Stimulated activated CD4-positive, alpha-beta T cell treated with anti-CD3 and anti-CD28 coated beads, Interleukin-1b, Interleukin-23, amount 100 ng/mL, for 4 hours (primary cell): ENCODE measurements around the gene LMAN1L.

Experiments
- DNase-seq, 2 donors: peaks; one replicate each; pipeline ENCODE4 v3.0.0-alpha.2; 2020; ENCODE audit warnings: low read depth in 2 of 2

Gene LMAN1L

DNA sequence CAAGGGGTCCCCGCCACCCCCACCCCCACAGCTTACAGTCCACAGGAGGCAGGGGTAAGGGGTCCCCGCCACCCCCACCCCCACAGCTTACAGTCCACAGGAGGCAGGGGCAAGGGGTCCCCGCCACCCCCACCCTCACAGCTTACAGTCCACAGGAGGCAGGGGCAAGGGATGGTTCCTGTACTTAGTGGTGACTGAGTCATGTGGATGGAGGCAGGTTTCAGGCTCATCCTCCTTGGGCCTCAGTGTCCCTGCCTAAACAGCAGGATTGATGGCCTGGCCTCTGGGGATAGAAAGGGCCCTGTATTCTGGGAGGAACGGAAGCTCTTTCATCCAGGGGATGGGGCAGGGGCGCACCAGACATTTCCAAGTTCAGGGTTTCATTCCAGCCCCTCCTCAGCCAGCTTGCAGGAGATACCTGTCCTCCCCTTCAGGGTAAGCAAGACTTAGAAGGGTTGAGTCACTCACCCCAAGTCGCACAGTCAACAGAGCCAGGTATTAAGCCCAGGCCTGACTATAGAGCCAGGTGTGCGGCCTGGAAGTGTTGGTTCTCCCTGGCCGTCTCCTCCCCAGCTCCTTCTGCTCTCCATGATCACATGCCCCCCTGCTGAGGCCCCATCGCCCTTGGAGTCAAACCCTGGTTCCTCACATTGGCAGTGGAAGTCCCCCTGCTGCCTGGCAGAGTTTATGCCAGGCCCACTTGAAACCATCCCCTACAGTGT lies 18.2 kb upstream of the LMAN1L start:
- no peak for DNase-seq

DNA sequence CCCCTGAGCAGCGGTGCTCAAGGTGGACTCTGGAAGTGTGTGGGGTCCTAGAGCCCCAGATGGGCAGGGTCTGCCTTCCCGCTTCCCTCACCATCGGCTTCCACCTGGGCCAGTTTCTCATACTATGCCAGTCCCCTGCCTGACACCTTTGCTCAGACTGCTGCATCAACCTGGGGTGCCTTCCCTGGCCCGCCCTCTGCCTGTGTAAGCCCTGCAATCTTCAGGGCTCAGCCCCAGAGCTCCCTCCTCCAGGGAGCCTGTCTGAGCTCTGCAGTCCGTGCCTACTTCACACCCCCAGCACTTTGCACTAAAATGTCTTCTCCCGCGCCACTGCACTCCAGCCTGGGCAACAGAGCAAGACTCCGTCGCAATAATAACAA lies 17.7 kb upstream of the LMAN1L start:
- DNase-seq = no peak

DNA sequence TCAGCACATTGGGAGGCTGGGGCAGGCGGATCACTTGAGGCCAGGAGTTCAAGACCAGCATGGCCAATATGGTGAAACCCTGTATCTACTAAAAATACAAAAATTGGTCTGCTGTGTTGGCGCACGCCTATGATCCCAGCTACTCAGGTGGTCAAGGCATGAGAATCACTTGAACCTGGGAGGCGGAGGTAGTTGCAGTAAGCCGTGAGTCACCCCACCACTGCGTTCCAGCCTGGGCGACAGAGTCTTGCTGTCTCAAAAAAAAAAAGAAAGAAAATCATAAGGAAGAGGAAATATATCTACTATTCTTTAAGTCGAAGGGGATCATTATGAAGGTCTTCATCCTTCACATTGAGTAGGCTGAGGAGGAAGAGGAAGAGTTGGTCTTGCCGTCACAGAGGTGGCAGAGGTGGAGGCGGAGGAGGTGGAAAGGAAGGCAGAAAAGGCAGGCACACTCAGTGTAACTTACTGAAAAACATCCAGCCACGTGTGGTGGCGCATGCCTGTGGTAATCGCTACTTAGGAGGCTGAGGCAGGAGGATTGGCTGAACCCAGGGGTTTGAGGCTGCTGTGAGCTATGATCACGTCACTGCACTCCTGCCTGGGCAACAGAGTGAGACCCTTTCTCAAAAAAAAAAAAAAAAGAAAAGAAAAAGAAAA lies 16.5 kb upstream of the LMAN1L start:
- no peak for DNase-seq

DNA sequence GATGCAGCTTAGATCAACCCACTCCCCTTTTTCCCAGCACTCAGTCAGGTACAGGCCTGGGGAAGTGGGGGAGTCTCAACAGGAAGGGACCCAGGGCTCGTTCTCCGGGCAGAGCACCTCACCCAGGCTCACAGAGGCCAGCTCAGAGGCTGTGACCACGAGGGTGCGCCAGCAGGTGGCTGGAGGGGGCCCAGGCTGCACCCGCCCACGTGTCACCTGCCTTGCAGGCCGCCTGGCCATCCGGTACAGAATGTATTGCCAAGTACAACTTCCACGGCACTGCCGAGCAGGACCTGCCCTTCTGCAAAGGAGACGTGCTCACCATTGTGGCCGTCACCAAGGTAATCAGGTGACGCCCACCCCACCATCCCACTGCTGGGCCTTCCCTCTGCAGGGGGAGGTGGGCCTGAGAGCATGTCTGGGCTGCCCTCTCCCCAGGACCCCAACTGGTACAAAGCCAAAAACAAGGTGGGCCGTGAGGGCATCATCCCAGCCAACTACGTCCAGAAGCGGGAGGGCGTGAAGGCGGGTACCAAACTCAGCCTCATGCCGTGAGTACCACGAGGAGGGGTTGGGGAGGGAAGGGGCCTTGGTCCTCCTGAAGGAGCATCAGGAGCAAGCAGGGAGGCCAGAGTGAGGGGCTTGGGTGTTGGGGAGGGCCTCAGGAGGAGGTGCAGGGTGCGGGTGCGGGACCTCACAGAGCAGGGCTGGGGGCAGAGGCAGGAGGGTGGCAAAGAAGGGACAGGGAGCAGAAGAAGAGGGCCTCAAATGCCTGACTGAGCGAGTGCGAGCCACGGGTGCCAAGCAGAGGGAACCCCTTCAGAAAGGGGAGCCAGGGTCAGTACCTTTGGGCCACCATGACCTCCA lies 14.0 kb upstream of the LMAN1L start:
- DNase-seq = no peak

DNA sequence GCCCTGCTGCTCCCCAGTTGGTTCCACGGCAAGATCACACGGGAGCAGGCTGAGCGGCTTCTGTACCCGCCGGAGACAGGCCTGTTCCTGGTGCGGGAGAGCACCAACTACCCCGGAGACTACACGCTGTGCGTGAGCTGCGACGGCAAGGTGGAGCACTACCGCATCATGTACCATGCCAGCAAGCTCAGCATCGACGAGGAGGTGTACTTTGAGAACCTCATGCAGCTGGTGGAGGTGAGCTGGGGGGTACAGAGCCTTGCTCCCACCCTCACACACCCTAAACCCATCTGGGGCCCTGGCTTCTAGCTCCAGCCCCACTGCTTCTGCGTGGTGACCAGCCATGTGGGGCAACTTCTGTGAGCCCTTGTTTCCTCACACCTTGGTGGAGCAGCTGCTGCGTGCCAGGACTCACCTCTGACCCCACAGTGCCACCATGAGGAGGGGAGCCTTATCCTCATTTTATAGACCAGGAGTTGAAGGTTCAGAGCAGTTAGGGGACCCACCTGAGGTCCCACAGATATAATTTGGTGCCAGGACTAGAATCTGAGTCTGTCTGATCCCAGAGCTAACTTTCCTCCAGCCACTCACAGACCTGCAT lies 13.3 kb upstream of the LMAN1L start:
- no peak for DNase-seq

DNA sequence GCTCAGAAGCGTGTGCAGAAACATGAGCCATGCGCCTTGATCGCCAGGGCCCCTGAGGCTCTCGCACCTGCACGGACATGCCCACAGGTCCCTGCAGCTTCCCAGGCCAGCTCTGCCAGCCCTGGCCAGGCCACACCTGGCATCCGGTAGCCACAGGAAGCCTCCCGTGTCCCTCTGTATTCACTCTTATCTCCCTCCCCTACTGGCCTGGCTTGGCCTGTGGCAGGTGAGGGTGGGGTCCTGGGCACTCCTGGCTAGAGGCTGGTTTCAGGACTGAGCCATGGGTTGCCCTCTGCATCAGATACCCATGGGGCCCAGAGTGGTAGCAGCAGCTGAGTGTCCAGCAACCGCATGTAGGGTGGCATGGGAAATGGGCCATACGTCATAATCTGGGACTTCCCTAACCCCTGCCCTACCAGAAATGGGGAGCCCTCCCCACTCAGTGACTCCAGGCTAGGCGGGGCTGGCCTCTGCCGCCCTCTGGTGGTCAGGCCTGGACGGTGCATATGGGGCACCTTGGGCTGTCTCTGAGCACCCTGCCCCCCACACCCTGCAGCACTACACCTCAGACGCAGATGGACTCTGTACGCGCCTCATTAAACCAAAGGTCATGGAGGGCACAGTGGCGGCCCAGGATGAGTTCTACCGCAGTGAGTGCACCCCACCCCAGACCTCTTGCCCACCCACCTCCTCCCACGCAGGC lies 12.6 kb upstream of the LMAN1L start:
- DNase-seq = peak; percentile 80 to 82

DNA sequence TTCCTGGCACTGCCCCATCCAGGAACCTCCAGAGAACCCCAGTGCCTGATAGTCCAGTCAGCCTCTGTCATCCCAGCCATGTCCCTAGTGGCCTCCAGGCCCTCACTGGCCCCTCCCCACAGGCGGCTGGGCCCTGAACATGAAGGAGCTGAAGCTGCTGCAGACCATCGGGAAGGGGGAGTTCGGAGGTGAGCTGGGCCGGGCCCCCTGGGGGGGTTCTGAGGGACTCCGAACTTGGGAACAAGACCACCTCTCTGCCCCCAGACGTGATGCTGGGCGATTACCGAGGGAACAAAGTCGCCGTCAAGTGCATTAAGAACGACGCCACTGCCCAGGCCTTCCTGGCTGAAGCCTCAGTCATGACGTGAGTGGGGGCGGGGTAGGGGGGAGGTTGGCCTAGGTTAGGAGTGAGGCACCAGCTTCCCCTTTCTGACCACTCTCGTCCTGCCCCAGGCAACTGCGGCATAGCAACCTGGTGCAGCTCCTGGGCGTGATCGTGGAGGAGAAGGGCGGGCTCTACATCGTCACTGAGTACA lies 12.0 kb upstream of the LMAN1L start:
- no peak for DNase-seq

DNA sequence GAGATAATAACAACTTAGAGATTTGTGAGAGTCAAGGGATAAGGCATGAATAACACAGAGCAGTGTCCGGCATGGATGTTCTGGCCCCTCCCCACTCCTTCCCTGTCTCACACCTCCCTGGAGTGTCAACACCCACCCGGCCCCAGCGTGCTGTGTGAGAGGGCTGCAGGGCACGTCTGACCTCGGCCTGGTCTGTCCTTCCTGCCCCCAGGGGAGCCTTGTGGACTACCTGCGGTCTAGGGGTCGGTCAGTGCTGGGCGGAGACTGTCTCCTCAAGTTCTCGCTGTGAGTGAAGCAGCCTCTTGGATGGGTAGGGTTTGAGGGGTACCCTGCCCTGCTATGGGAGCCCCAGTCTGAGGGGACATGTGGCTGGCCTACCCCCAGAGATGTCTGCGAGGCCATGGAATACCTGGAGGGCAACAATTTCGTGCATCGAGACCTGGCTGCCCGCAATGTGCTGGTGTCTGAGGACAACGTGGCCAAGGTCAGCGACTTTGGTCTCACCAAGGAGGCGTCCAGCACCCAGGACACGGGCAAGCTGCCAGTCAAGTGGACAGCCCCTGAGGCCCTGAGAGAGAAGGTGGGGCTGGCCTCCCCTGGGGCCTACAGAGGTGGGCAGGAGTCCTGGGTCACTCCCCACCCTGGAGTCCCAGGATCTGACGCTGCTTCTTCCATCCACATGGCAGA lies 11.2 kb upstream of the LMAN1L start:
- DNase-seq = no peak

DNA sequence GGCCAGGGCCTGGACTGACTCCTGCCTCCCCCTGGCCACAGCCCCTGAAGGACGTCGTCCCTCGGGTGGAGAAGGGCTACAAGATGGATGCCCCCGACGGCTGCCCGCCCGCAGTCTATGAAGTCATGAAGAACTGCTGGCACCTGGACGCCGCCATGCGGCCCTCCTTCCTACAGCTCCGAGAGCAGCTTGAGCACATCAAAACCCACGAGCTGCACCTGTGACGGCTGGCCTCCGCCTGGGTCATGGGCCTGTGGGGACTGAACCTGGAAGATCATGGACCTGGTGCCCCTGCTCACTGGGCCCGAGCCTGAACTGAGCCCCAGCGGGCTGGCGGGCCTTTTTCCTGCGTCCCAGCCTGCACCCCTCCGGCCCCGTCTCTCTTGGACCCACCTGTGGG lies 10.3 kb upstream of the LMAN1L start:
- no peak for DNase-seq

DNA sequence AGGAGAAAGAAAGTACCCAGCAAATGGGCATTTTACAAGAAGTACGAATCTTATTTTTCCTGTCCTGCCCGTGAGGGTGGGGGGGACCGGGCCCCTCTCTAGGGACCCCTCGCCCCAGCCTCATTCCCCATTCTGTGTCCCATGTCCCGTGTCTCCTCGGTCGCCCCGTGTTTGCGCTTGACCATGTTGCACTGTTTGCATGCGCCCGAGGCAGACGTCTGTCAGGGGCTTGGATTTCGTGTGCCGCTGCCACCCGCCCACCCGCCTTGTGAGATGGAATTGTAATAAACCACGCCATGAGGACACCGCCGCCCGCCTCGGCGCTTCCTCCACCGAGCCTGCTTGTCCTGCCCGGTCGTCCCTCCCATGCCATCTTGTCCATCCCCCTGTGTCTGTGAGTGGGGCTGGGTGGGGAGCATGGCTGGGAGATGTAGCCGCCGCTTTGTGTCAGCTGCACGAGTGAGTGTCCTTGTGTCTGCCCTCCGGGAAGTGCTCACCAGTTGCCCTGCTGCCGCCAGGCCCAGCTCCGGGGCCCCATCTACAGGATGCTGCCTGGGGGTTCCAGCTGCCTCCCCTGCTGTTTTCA lies 9.7 kb upstream of the LMAN1L start:
- no peak for DNase-seq

DNA sequence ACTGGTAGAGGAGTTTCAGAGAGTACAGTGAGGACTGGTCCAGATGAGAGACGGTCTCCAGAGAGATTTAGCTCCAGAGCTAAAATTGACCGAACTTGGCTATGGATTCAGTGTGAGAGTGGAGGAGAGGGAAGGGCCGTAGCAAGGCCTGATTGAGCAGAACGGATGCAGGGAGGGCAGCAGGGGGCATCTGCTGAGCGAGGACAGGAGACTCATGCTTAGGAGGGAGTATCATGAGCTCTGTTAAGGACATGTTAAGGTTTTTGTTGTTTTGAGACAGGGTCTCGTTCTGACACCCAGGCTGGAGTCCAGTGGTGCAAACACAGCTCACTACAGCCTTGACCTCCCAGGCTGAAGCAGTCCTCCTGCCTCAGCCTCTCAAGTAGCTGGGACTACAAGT lies 7.7 kb upstream of the LMAN1L start:
- no peak for DNase-seq

DNA sequence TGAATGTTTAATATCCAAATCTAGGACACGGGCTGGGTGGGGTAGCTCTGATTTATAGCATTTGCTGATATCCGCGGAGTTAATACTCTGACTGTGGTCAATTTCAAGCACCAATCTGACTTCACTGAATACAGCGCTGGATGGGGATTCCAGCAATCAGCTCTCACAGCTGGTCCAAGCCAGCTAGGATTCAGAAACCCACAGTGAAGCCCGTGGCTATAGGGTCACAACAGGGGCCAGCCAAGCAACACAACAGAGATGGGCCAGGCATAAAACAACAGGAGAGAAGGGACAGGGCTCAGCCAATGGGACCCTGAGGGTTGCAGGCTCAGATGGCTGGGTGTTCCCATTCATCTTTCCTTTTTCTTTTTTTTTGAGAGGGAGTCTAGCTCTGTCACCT lies 5.4 kb upstream of the LMAN1L start:
- no peak for DNase-seq

DNA sequence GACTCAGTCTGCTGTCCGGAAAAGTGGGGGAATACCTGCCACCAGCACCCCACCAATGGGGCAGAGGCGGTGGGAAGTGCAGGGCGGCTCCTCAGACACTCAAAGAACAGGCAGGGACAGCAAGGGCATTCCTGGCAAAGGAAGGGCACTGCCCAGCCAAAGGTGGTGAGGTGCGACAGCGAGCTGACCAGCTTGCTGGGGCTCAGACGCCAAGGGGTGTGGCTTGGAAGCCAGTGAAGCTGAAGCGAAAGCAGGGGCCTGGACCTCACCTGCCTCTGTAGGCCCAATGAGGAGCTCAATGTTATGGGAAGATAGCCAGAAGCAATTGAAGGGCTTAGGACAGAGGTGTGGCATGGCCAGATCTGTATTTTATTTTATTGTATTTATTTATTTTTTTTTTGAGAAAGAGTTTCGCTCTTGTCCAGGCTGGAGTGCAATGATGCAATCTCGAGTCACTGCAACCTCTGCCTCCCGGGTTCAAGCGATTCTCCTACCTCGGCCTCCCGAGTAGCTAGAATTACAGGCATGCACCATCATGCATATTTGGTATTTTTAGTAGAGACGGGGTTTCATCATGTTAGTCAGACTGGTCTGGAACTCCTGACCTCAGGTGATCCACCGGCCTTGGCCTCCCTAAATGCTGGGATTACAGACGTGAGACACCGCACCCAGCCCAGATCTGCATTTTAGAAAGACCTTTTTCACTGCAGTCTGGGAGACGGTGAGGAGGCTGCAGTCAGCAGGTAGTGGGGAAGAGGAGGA lies 4.4 kb upstream of the LMAN1L start:
- no peak for DNase-seq

DNA sequence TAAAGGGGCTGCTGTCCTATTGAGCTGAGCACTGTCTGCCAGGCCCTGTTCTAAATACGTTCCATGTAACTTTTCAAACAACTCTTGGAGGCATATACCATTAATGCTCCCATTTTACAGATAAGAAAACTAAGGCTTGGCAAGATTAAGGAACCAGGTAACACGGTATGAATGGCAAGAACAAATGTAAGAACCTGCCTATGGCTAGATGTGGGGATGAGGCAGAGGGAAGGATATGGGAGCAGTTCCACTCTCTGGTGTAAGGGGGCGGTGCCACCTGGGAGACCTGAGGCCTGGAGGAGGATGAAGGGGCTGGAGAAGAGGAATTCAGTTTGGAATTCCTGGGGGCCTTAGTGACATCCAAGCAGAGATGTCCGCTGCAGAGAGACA lies 3.8 kb upstream of the LMAN1L start:
- DNase-seq = no peak

DNA sequence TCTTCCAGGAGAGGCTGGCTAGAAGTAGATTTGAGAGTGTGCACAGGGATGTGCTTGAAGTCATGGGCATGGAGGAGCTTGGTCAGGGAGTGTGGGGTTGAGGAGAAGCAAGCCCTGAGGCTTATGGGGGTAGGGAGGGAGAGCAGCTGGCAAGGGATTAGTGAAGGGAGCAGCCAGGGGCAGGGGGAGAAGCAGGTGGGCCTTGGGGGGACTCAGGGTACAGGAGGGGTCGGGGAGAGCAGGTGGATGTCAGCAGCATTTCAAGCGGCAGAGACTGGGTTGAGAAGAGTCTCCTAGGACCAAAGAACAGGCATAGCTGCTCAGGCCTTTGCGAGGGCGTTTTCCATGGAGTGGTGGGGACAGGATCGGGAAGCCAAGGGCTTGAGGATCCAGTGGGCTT lies 3.4 kb upstream of the LMAN1L start:
- no peak for DNase-seq

DNA sequence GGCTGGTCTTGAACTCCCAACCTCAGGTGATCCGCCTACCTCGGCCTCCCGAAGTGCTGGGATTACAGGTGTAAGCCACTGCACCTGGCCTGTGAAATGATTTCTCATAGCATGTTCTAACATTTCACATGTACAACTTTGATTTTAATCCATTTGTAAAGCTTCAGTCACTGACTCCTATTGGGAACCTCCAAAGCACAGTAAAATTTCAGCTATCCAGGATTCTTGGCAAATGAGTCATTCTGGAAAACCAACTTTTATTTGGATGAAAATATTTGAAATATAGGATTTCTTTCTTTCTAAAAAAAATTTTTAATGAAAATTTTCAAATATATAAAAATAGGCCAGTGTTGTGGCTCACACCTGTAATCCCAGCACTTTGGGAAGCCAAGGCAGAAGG lies 2.7 kb upstream of the LMAN1L start:
- DNase-seq = no peak

DNA sequence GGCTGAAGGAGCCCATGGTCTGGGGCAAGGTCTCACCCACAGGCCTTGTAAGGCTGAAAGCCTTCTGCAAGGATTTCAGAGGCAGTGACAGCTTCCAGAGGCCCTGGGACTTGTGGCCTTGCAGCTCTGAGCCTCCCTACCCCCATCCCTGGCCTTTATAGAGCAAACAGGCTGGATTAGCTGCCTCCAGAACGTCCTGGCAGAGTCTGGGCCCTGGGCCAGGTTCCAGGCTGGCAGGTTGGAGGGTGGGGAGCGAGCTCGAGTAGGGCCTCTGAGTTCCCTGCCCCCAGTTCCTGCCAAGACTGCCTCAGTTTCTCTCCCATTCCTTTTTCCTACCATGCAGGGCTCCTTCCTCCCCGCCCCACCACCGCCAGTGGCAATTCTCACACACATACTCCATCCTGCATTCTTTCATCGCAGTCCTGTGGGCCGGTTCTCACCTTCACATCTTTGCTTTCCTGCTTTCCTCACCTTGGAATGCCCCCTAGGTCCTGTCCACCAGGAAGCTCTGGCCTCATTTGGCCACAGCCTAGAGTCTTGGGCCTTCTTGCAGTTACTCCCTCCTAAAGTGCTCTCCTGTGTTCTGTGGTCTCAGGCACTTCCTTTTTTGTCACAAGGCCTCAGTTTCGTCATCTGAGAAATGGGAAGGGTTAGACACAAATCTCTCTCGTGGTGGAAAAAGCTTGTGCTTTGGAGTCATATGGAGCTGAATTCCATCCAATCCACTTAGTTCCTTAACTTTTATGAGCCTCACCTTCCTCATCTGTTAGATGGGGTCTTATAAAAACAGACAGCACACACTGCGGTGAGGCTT lies 2.7 kb downstream of the LMAN1L start:
- no peak for DNase-seq

DNA sequence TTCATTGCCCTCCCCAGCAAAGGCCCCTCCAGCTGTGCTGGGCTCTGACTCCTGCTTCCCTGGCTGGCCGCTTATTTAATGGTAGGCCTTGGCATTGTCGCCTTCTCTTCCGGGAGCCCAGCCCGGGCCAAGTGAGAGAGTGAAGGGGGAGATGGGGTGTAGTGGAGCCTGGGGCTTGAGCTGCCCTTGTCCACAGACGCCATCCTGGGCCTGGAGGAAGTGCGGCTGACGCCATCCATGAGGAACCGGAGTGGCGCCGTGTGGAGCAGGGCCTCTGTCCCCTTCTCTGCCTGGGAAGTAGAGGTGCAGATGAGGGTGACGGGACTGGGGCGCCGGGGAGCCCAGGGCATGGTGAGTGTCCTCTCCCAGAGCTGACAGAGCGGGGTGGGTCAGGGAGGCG lies 3.3 kb downstream of the LMAN1L start:
- no peak for DNase-seq
